DOHH2 (cell line): ENCODE measurements around the gene AKAP10.

Source experiments
- CTCF ChIP-seq: fragments of 200-600 bp; sonication (generic); IDR thresholded peaks from one replicate; pipeline ENCODE4 v1.5.1; 2014; ENCODE audit warnings: antibody characterized with exemption, mild to moderate bottlenecking, low read depth, low read length; ENCODE audit not compliant: poor library complexity, severe bottlenecking
- EZH2phosphoT487 ChIP-seq: fragments of 200-600 bp; sonication (generic); IDR thresholded peaks from 2 replicates; pipeline ENCODE4 v1.6.1; 2017; ENCODE audit warnings: borderline replicate concordance, mild to moderate bottlenecking, antibody characterized with exemption, low read length, moderate library complexity, mixed read lengths

DNA sequence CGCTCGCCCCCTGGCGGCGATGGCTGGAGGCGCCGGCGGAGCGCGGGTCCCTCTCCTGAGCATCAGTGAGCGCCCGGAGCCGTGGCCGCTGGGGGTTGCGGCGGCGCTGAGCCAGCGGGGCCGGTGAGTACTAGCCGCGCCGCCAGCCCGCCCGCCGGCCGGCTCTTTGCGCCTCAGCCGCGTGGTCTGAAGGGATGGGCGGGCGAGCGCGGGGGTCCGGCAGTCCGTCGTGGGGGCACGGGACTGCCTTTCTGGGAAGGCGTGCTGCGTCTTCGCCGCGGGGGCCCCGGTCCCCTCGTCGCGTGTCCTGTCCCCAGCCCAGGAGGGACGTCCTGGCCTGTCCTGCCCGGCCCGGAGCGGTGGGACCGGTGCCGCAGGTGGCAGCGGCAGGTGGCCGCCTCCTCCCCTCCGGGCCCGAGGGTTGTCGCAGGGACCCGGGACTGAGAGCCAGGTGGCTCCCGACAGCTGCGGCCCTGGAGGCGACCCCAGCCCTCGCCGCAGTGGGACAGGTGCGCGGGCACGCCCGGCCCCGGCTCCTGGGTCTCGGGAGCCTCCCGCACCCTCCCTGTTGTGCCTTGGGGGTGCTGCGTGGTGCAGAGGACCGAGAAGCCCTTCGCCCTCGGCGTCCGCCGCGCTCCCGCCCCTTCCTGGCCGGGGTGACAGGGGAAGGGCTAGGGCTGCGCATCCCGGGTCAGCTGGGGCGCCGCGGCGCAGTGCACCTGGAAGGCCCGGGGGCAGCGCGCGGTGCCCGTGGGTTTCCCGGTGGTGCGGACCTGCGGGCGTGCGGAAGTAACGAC, 31.9 kb upstream of the AKAP10 start, which contains the start of gene SPECC1:
- peak; percentile 72 for TF ChIP-seq CTCF
- no peak for TF ChIP-seq EZH2phosphoT487
